Caco-2 (cell line): ENCODE measurements around the gene NCAPH2. TPM values are rescaled to one million over a fixed set of nuclear protein-coding genes. Genes with fewer than 3 reads are reported as not detected.

Experiments
- Bru-seq: library from RNA; stranded (reverse); fragments of 400-500 nt; gene quantifications from one replicate; lab custom pipeline; 2021; lab: Mats Ljungman, UMichigan
- BruChase-seq, 2 experiments: library from RNA; stranded (reverse); fragments of 400-500 nt; gene quantifications; one replicate each; lab custom pipeline; 2021; lab: Mats Ljungman, UMichigan
- BruUV-seq: library from RNA; stranded (reverse); fragments of 400-500 nt; replicated peaks from 2 replicates; lab custom pipeline; 2021; lab: Mats Ljungman, UMichigan
- CTCF ChIA-PET: fragments of 300-600 bp; sonication (Branson Sonifier 250); formaldehyde crosslinking; loops from one replicate; lab custom pipeline; 2022; ENCODE audit warnings: antibody characterized with exemption; lab: Charles Lee
- POLR2A ChIA-PET: fragments of 300-600 bp; sonication (Branson Sonifier 250); formaldehyde crosslinking; loops from one replicate; lab custom pipeline; 2022; ENCODE audit warnings: antibody characterized with exemption; lab: Charles Lee
- DNase-seq, 2 experiments: peaks; one replicate each; pipeline versions ENCODE4 v3.0.0 to v3.0.0-alpha.2; 2020 to 2022
- H3K27me3 ChIP-seq: replicated peaks from 2 replicates; pipeline ENCODE4 v1.6.0; 2011; ENCODE audit warnings: low read length; ENCODE audit not compliant: control insufficient read depth, insufficient read depth
- H3K36me3 ChIP-seq: 2 replicates; pipeline ENCODE4 v1.5.1; 2011; ENCODE audit warnings: low read length; ENCODE audit not compliant: control insufficient read depth, insufficient read depth
- H3K4me1 ChIP-seq: fragments of 250-450 bp; sonication (Bioruptor Pico); 2 replicates; pipeline ENCODE4 v1.5.1; 2020; ENCODE audit warnings: mild to moderate bottlenecking
- H3K4me3 ChIP-seq: 2 replicates; pipeline ENCODE4 v1.5.1; 2011; ENCODE audit warnings: low read depth, mild to moderate bottlenecking, control low read depth, low read length
- H3K9me3 ChIP-seq: fragments of 250-450 bp; sonication (Bioruptor Pico); 2 replicates; pipeline ENCODE4 v1.5.1; 2020; ENCODE audit warnings: mild to moderate bottlenecking, moderate library complexity
- H3K27ac Mint-ChIP-seq: one replicate; pipeline ENCODE4 v1.8.0; 2022; ENCODE audit warnings: mixed read lengths; ENCODE audit not compliant: unreplicated experiment
- H3K27me3 Mint-ChIP-seq: one replicate; pipeline ENCODE4 v1.8.0; 2022; ENCODE audit warnings: mixed read lengths; ENCODE audit not compliant: insufficient read depth, unreplicated experiment
- H3K36me3 Mint-ChIP-seq: one replicate; pipeline ENCODE4 v1.8.0; 2022; ENCODE audit warnings: mild to moderate bottlenecking, mixed read lengths; ENCODE audit not compliant: insufficient read depth, unreplicated experiment
- H3K4me1 Mint-ChIP-seq: one replicate; pipeline ENCODE4 v1.8.0; 2022; ENCODE audit warnings: low read depth, mixed read lengths; ENCODE audit not compliant: unreplicated experiment
- H3K4me3 Mint-ChIP-seq: one replicate; pipeline ENCODE4 v1.8.0; 2022; ENCODE audit warnings: mild to moderate bottlenecking, moderate library complexity, mixed read lengths; ENCODE audit not compliant: unreplicated experiment
- H3K9me3 Mint-ChIP-seq: one replicate; pipeline ENCODE4 v1.8.0; 2022; ENCODE audit warnings: mixed read lengths; ENCODE audit not compliant: unreplicated experiment
- CTCF ChIP-seq, 2 experiments: fragments of 200-600 bp in 1 of 2; IDR thresholded peaks; 1 replicate in 1 of 2; 2 replicates in 1 of 2; pipeline versions ENCODE4 v1.5.1 to v1.8.0; 2011 to 2022; ENCODE audit warnings: antibody characterized with exemption in 1 of 2, control low read depth in 1 of 2, inconsistent platforms in 1 of 2, low read depth in 1 of 2, low read length in 1 of 2, mild to moderate bottlenecking in 1 of 2, moderate library complexity in 1 of 2; ENCODE audit not compliant: insufficient read depth in 1 of 2, severe bottlenecking in 1 of 2, unreplicated experiment in 1 of 2
- intact Hi-C: fragments of 100-400 bp; cut with micrococcal nuclease; formaldehyde crosslinking; loops from one replicate; pipeline ENCODE4 v1.10.0; 2022; ENCODE audit not compliant: unreplicated experiment
- long read RNA-seq: library from polyadenylated mRNA; stranded (forward); transcript quantifications from one replicate; pipeline ENCODE4 v2.0.0, GENCODE V29; 2022
- total RNA-seq: library from RNA; stranded (reverse); gene quantifications from 2 replicates; pipeline ENCODE4 v1.2.3, GENCODE V29; 2022

The NCAPH2 gene
- total RNA-seq = 84.3 and 88.9 TPM in 2 replicates
- Bru-seq, nascent RNA = percentile 67 among the genes with signal in this experiment
- percentile 73 among the genes with signal in this experiment for BruChase-seq, experiment 1, labeled RNA remaining after a 2-hour chase
- percentile 80 among the genes with signal in this experiment for BruChase-seq, experiment 2, labeled RNA remaining after a 6-hour chase
- long read RNA-seq, transcript NCAPH2-205 (20 exons, 2,037 nt) = major isoform, 71 of 140 reads
- long read RNA-seq, transcript NCAPH2-201 (20 exons, 1,996 nt) = minor isoform, 9 of 140 reads
- long read RNA-seq, partial matches to known transcripts = 39 of 140 reads
- long read RNA-seq, other reads (novel, unspliced or antisense) = 20 of 140 reads

- intact Hi-C loops = loop anchor here (10.0 kb wide), 1 partner anchor 113 kb away; no protein-coding TSS in a partner anchor
- H3K9me3 Mint-ChIP-seq = no peaks in the 10 kb centered on the region
- peak within 1 kb of the TSS; percentile 91 for H3K4me3 ChIP-seq
- POLR2A ChIA-PET = interaction anchor here (0.5 to 2.6 kb wide), 17 partner anchors 11 to 261 kb away, joined by 3 to 71 read pairs (median 3); partner anchors contain the start of genes ARSA, CHKB, MIOX and SCO2
- peak within 1 kb of the TSS; percentile 93 for H3K4me3 Mint-ChIP-seq
- CTCF ChIA-PET = interaction anchor here (0.6 to 2.3 kb wide), 10 partner anchors 10 to 214 kb away, joined by 3 to 32 read pairs (median 4); partner anchors contain the start of genes SCO2 and SYCE3
- peaks cover 11% of the 10 kb centered on the region for H3K4me1 Mint-ChIP-seq
- H3K9me3 ChIP-seq = no peaks in the 10 kb centered on the region
- H3K4me1 ChIP-seq = peaks cover 5% of the 10 kb centered on the region; the same call in 1 of the 2 replicates
- H3K27me3 ChIP-seq = no peaks in the 10 kb centered on the region
- H3K27ac Mint-ChIP-seq = peak within 1 kb of the TSS; percentile 90
- BruUV-seq = no TSS peak
- peak; percentile 95 to 96 for DNase-seq
- no peaks in the 10 kb centered on the region for H3K27me3 Mint-ChIP-seq
- TF ChIP-seq CTCF (IDR thresholded peaks at IDR 0.05; ENCODE audit: insufficient read depth in 1 of 2, low read depth in 1 of 2, low read length in 1 of 2, severe bottlenecking in 1 of 2, unreplicated experiment in 1 of 2) = no peak
- H3K36me3 ChIP-seq = no peaks in the 10 kb centered on the region; the same call in 1 of the 2 replicates
- H3K36me3 Mint-ChIP-seq = peaks cover 38% of the 10 kb centered on the region
These were observed at the start of gene NCAPH2 for GRCh38 chr22:50507991-50508884. TSS of gene NCAPH2 (plus strand) at chr22:50508224. CDS start at chr22:50508338, 114 bp downstream.

GRCh38 chr22:50459016-50459415 is 49.0 kb upstream of the NCAPH2 start:
- Histone ChIP-seq H3K4me1 (peaks cover 6% of the 10 kb centered on the region; the same call in 1 of the 2 replicates), H3K27me3 (no peaks in the 10 kb centered on the region), H3K9me3 (no peaks in the 10 kb centered on the region), H3K36me3 (peaks cover 3% of the 10 kb centered on the region), H3K4me3 (no peak overlapping the region)
- POLR2A ChIA-PET = no interaction called here
- Mint-ChIP-seq H3K27me3 (no peaks in the 10 kb centered on the region), H3K36me3 (peaks cover 50% of the 10 kb centered on the region), H3K9me3 (no peaks in the 10 kb centered on the region), H3K4me1 (peaks cover 5% of the 10 kb centered on the region), H3K4me3 (no peak overlapping the region), H3K27ac (no peak overlapping the region)
- no peak for DNase-seq
- BruUV-seq = no TSS peak
- no peak for TF ChIP-seq CTCF (IDR thresholded peaks at IDR 0.05; ENCODE audit: insufficient read depth in 1 of 2, low read depth in 1 of 2, low read length in 1 of 2, severe bottlenecking in 1 of 2, unreplicated experiment in 1 of 2)
- intact Hi-C loops = no loop called here
- CTCF ChIA-PET = no interaction called here
